Heart right ventricle (tissue), 16 donors: Measurements from ENCODE around the gene GALT. TPM values are rescaled to one million over a fixed set of nuclear protein-coding genes. Genes with fewer than 3 reads are reported as not detected.

ENCODE experiments used
- ATAC-seq, 8 donors: fragments of 200-7000 bp; cut with Tn5 transposase; one replicate each; pipeline ENCODE4 v1.9.1; 2020; ENCODE audit warnings: mild to moderate bottlenecking in 8 of 8, moderate library complexity in 8 of 8, moderate number of reproducible peaks in 1 of 8
- DNase-seq, 2 donors: peaks; one replicate each; pipeline ENCODE4 v3.0.0-alpha.2; 2020
- H3K27ac ChIP-seq, 10 donors: fragments of 200-600 bp; sonication (generic) in 2 of 10; one replicate each; pipeline versions ENCODE4 v1.5.0 to v1.8.0; 2020 to 2022; ENCODE audit warnings: mild to moderate bottlenecking in 3 of 10
- H3K27me3 ChIP-seq, 7 donors: fragments of 200-600 bp; one replicate each; pipeline ENCODE4 v1.8.0; 2021 to 2022; ENCODE audit warnings: mild to moderate bottlenecking in 2 of 7
- H3K36me3 ChIP-seq, 9 donors: fragments of 200-600 bp; sonication (generic) in 1 of 9; one replicate each; pipeline versions ENCODE4 v1.5.0 to v1.8.0; 2020 to 2022; ENCODE audit warnings: mild to moderate bottlenecking in 2 of 9
- H3K4me1 ChIP-seq, 9 donors: fragments of 200-600 bp; sonication (generic) in 1 of 9; one replicate each; pipeline versions ENCODE4 v1.5.0 to v1.8.0; 2020 to 2022; ENCODE audit warnings: mild to moderate bottlenecking in 4 of 9
- H3K4me3 ChIP-seq, 10 donors: fragments of 200-600 bp; sonication (generic) in 2 of 10; one replicate each; pipeline versions ENCODE4 v1.5.0 to v1.8.0; 2020 to 2022; ENCODE audit warnings: mild to moderate bottlenecking in 7 of 10, moderate library complexity in 2 of 10
- H3K9me3 ChIP-seq, 11 donors: fragments of 200-600 bp in 10 of 11; sonication (generic) in 2 of 11; one replicate each; pipeline versions ENCODE4 v1.5.0 to v1.8.0; 2013 to 2022; ENCODE audit warnings: mild to moderate bottlenecking in 2 of 11, control low read depth in 1 of 11, moderate library complexity in 1 of 11
- WGBS, 2 donors: extraction: QIAGEN DNeasy Blood & Tissue Kit; methylation state at CpG; one replicate each; pipeline ENCODE4 v1.1.7; 2013; ENCODE audit warnings: inconsistent platforms in 1 of 2; 5-methylcytosine and 5-hydroxymethylcytosine counted together
- intact Hi-C, 10 donors: fragments of 100-400 bp; cut with DNase I; formaldehyde crosslinking; loops; one replicate each; pipeline versions ENCODE4 v1.11.1 to v1.14.2; 2022
- long read RNA-seq, 3 donors: library from polyadenylated mRNA; unstranded; transcript quantifications; one replicate each; pipeline ENCODE4 v2.0.0, GENCODE V29; 2020 to 2021
- polyA plus RNA-seq, 2 donors: library from polyadenylated mRNA; stranded (reverse); fragments of 200-250 nt; gene quantifications; one replicate each; pipeline ENCODE4 v1.2.3, GENCODE V29; 2013
- total RNA-seq, 10 donors: library from RNA; stranded (reverse); fragmentation: NEBNext Ultra II Directional in 3 of 10; extraction: Animal tissue kit (Norgen Biotek cat#: 25700) in 3 of 10; gene quantifications; one replicate each; pipeline versions ENCODE4 v1.2.1 to v1.2.4, GENCODE V29; 2021 to 2023
- TF ChIP-seq, protein P1 (sequence below), 9 donors: fragments of 200-600 bp; sonication (generic) in 2 of 9; IDR thresholded peaks; one replicate each; pipeline versions ENCODE4 v1.5.0 to v1.8.0; 2021 to 2022; ENCODE audit warnings: antibody characterized with exemption in 9 of 9, mild to moderate bottlenecking in 5 of 9, moderate library complexity in 1 of 9
- donor health status: Arrhythmogenic right ventricular cardiomyopathy.
- donor health status: ischemic (EF 13 %, LVEDD 7.1; RV severe dilation, severe dysfunction).
- donor health status: healthy with polysubstance abuse.
- donor health status: DM: no; HTN: yes; CAD: no.
- donor health status: DM: no; HTN: no; CAD: no.
- donor health status: ischemic (EF 25% LVEDD 6.9; RV normal size, moderate dysfunction).
- donor health status: ischemic (EF 25% LVEDD 5.7; RV mildly dilated, moderate dysfunction).
- donor health status: healthy.
- donor health status: DM: yes; HTN: yes; CAD: no.
- donor health status: Ischemic cardiomyopathy.
- donor health status: ischemic (EF 35%, LVEDD 5.7; RV mildly dilated, moderate dysfunction).
- donor health status: nonischemic (EF 11% LVEDD 7.7; RV severe dilation, severe dysfunction).
- donor health status: DM: yes; HTN: yes; CAD: no.
- donor health status: PGD.
- donor health status: ischemic (EF 29% LVEDD 5.4; RV normal size, mild dysfunction).
- donor health status: nonischemic (EF 23%, LVEDD 6.1; RV moderate dilation, normal function).

GALT gene
- 10 to 100 TPM; 34.7 to 65.0 (median 44.2) TPM for total RNA-seq
- polyA plus RNA-seq: 10 to 100 TPM; 20.8 to 82.2 TPM
- long read RNA-seq, donor 1, transcript GALT-201 (11 exons, 1,768 nt): major isoform, 8 of 67 reads
- long read RNA-seq, donor 1, partial matches to known transcripts: 51 of 67 reads
- long read RNA-seq, donor 1, other reads (novel, unspliced or antisense): 8 of 67 reads
- long read RNA-seq, donor 2, transcript GALT-201 (11 exons, 1,768 nt): major isoform, 6 of 85 reads
- long read RNA-seq, donor 2, partial matches to known transcripts: 64 of 85 reads
- long read RNA-seq, donor 2, other reads (novel, unspliced or antisense): 15 of 85 reads
- long read RNA-seq, donor 3, transcript GALT-201 (11 exons, 1,768 nt): major isoform, 16 of 54 reads
- long read RNA-seq, donor 3, partial matches to known transcripts: 8 of 54 reads
- long read RNA-seq, donor 3, other reads (novel, unspliced or antisense): 30 of 54 reads

DNA sequence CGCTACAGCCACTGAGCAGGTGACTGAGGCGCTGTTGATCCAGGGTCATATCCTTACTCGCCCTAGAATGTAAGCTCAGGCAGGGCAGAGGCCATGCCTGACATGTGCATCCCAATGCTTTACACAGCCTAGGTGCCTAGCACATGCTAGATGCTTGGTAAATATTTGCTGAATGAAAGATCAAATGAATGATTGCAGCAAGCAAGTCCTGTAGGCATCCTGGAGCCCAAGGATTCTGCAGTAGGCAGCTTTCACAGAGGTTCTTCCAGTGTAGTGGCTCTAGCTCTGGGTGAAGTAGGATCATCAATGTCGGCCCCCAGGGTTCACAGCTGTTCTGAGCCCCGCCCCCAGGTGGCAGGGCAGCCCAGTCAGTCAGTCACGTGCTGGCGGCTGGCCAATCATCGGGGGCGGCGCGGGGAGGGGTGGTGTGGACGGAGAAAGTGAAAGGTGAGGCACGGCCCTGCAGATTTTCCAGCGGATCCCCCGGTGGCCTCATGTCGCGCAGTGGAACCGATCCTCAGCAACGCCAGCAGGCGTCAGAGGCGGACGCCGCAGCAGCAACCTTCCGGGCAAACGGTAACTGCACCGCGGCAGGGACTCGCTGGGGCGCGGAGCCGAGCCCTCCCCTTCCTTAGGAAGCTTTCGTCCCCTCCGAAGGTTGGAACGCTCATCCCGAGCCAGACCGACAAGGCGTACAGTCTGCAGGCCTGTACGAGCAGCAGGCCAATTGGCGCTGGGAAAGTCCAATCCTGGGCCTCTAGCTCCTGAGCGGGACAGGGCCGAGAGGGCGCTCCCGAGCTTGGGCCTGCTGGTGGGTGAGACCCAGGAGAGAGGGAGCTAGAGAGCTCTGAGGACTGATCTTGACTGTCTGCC is at the start of gene GALT:
GALT (plus strand) TSS at position 465 of the 873 bp plus-strand sequence; CDS start at position 495, 30 bp downstream.
- intact Hi-C loops: no loop called here
- Histone ChIP-seq H3K4me1 (peaks cover 9 to 34% (median 28%) of the 10 kb centered on the region in 9 donors), H3K27me3 (no peaks in the 10 kb centered on the region), H3K27ac (peak within 1 kb of the TSS; percentile 84 to 97 (median 91)), H3K4me3 (peak within 1 kb of the TSS; percentile 52 to 93 (median 72)), H3K9me3 (no peaks in the 10 kb centered on the region), H3K36me3 (peaks cover 0 to 31% (median 13%) of the 10 kb centered on the region in 9 donors)
- ATAC-seq: peak; percentile 83 to 92 (median 88)
- peak; percentile 95 to 98 for DNase-seq
- TF ChIP-seq, protein P1, sequence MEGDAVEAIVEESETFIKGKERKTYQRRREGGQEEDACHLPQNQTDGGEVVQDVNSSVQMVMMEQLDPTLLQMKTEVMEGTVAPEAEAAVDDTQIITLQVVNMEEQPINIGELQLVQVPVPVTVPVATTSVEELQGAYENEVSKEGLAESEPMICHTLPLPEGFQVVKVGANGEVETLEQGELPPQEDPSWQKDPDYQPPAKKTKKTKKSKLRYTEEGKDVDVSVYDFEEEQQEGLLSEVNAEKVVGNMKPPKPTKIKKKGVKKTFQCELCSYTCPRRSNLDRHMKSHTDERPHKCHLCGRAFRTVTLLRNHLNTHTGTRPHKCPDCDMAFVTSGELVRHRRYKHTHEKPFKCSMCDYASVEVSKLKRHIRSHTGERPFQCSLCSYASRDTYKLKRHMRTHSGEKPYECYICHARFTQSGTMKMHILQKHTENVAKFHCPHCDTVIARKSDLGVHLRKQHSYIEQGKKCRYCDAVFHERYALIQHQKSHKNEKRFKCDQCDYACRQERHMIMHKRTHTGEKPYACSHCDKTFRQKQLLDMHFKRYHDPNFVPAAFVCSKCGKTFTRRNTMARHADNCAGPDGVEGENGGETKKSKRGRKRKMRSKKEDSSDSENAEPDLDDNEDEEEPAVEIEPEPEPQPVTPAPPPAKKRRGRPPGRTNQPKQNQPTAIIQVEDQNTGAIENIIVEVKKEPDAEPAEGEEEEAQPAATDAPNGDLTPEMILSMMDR (IDR thresholded peaks at IDR 0.05): peak in 8 of 9 donors; percentile 20 to 61 (median 44)
- 5 to 6% methylated on average over 43 of the region's 43 CpGs for WGBS, 2 donors

DNA sequence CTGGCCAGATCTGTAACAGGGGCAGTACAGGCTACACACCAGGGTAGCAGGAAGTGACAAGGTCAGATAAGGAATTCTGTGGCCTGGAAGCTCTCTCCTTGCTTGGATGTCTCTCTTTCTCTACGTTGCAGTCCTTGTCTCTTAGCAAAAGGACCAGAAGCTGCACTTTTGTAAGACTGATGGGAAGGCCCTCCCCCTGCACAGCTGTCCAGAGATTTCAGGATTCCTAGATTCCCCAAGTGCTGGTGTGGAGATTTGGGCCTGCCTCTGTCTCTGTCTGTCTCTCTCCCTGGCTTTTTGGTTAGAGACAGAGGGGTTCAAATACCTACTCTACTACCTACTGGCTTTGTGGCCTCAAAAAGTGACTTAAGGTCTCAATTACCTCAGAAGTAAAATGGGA is 46.9 kb upstream of the GALT start:
- Histone ChIP-seq H3K27ac (no peak overlapping the region), H3K36me3 (no peaks in the 10 kb centered on the region), H3K4me3 (no peak overlapping the region), H3K9me3 (no peaks in the 10 kb centered on the region), H3K27me3 (peaks cover 0 to 5% (median 0%) of the 10 kb centered on the region in 7 donors), H3K4me1 (no peaks in the 10 kb centered on the region)
- intact Hi-C loops: loop anchor here in 6 of 10 donors (10.0 kb wide), 5 partner anchors 155 to 345 kb away; no protein-coding TSS in a partner anchor
- WGBS, 2 donors: 7 to 27% methylated on average over 1 of the region's 1 CpG
- no peak for ATAC-seq
- DNase-seq: no peak
- TF ChIP-seq, protein P1 (IDR thresholded peaks at IDR 0.05): no peak

DNA sequence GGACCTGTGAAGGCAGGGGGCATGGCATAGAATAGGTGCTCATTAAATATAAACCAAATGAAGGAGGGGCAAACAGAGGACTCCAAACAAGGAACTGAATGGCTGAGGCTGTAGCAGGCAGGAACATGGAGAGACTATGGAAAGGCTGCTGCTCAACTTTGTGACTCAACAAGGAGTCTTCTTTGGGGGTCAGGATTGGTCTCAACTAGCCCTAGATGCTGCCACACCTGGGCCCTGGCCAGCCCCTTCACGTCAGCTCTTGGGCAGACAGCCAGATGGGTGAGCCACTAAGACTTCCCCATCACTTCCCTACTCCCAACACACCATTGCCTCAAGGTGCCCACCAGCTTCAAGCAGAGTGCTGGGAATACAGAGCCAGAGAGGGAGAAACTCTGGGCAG is 45.6 kb upstream of the GALT start:
- 41 to 52% methylated on average over 1 of the region's 1 CpG for WGBS, 2 donors
- Histone ChIP-seq H3K4me3 (no peak overlapping the region), H3K4me1 (no peaks in the 10 kb centered on the region), H3K27ac (no peak overlapping the region), H3K9me3 (no peaks in the 10 kb centered on the region), H3K36me3 (no peaks in the 10 kb centered on the region), H3K27me3 (no peaks in the 10 kb centered on the region)
- DNase-seq: no peak
- ATAC-seq: no peak
- TF ChIP-seq, protein P1 (IDR thresholded peaks at IDR 0.05): no peak
- intact Hi-C loops: loop anchor here in 7 of 10 donors (5.0 to 10.0 kb wide), 6 partner anchors 99 to 269 kb away; no protein-coding TSS in a partner anchor
